Ascending aorta (tissue), 2 donors: ENCODE measurements around the gene ANXA11. TPM values are rescaled to one million over a fixed set of nuclear protein-coding genes. Genes with fewer than 3 reads are reported as not detected.

Experiments
- DNase-seq, 2 donors: peaks; one replicate each; pipeline ENCODE4 v3.0.0-alpha.2; 2019; ENCODE audit warnings: low spot score in 2 of 2
- H3K27ac ChIP-seq, 2 donors: fragments of 200-600 bp; sonication (generic); one replicate each; pipeline ENCODE4 v1.5.1; 2016 to 2017; ENCODE audit warnings: mild to moderate bottlenecking in 1 of 2
- H3K27me3 ChIP-seq: fragments of 200-600 bp; sonication (generic); one replicate; pipeline ENCODE4 v1.5.1; 2017
- H3K36me3 ChIP-seq, 2 donors: fragments of 200-600 bp; sonication (generic); one replicate each; pipeline ENCODE4 v1.5.1; 2016
- H3K4me1 ChIP-seq, 2 donors: fragments of 200-600 bp; sonication (generic); one replicate each; pipeline ENCODE4 v1.5.1; 2016 to 2017; ENCODE audit warnings: mild to moderate bottlenecking in 1 of 2
- H3K4me3 ChIP-seq, 2 donors: fragments of 200-600 bp; sonication (generic); one replicate each; pipeline ENCODE4 v1.5.1; 2016 to 2017; ENCODE audit warnings: mild to moderate bottlenecking in 1 of 2
- H3K9me3 ChIP-seq, 2 donors: fragments of 200-600 bp; sonication (generic); one replicate each; pipeline ENCODE4 v1.5.1; 2016
- intact Hi-C: fragments of 100-400 bp; cut with DNase I; formaldehyde crosslinking; loops from one replicate; pipeline ENCODE4 v1.15.1; 2023
- total RNA-seq: library from RNA; depleted of rRNA; stranded (reverse); fragments of >200 nt; gene quantifications from one replicate; pipeline ENCODE4 v1.1.0, GENCODE V29; 2016
- TF ChIP-seq, protein P1 (sequence below), 3 experiments: fragments of 200-600 bp in 2 of 3; fragments of 450-650 bp in 1 of 3; sonication (generic) in 2 of 3; IDR thresholded peaks; one replicate each; pipeline ENCODE4 v1.5.1; 2016 to 2019; ENCODE audit warnings: antibody characterized with exemption in 3 of 3, mild to moderate bottlenecking in 1 of 3, moderate library complexity in 1 of 3

ANXA11 gene
- total RNA-seq, 1 donor from 2014 or later, result 237 TPM

DNA sequence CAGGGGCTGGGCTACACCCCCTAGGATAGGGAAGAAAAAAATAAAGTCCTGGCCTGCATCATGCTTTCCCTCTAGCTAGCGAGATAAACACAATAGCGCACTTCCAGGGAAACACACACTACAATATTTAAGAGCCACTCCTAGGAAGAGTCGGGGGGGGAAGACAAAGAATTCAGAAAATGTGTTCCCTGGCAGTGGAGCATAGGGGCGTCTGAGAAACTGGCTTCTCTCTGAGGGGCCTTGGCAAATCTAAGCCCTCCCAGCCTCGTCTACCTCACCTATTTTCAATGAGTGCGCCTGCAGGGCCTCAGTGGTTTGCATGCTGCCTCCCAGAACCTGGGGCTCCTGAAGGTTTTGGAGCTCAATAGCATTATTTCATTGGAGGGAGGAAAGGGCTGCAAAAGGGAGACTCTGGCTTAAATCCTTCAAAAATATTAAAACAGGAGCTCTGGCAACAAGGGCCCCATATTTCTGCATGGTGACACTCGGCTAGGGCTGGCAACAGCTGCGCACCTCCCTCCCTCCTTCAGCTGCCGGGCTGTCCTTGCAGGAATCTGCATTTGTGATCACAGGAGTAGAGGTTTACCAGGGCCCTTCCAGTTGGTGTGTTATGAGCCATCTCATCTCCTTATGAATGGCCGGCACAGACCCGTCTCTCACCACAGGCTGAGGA, 10.8 kb downstream of the ANXA11 start:
- Histone ChIP-seq H3K36me3 (peaks cover 0 to 8% of the 10 kb centered on the region in 2 donors), H3K27ac (peak overlapping the region; percentile 48 to 96), H3K27me3 (no peaks in the 10 kb centered on the region), H3K4me1 (peaks cover 0 to 60% of the 10 kb centered on the region in 2 donors), H3K9me3 (no peaks in the 10 kb centered on the region), H3K4me3 (no peak overlapping the region)
- intact Hi-C loops, result no loop called here
- DNase-seq, result no peak
- TF ChIP-seq, protein P1, sequence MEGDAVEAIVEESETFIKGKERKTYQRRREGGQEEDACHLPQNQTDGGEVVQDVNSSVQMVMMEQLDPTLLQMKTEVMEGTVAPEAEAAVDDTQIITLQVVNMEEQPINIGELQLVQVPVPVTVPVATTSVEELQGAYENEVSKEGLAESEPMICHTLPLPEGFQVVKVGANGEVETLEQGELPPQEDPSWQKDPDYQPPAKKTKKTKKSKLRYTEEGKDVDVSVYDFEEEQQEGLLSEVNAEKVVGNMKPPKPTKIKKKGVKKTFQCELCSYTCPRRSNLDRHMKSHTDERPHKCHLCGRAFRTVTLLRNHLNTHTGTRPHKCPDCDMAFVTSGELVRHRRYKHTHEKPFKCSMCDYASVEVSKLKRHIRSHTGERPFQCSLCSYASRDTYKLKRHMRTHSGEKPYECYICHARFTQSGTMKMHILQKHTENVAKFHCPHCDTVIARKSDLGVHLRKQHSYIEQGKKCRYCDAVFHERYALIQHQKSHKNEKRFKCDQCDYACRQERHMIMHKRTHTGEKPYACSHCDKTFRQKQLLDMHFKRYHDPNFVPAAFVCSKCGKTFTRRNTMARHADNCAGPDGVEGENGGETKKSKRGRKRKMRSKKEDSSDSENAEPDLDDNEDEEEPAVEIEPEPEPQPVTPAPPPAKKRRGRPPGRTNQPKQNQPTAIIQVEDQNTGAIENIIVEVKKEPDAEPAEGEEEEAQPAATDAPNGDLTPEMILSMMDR (IDR thresholded peaks at IDR 0.05), result no peak

GRCh38 chr10:80192553-80192952, 12.8 kb downstream of the ANXA11 start:
- H3K27me3 ChIP-seq, result no peaks in the 10 kb centered on the region
- intact Hi-C loops, result no loop called here
- DNase-seq, result no peak
- no peak overlapping the region for H3K27ac ChIP-seq
- TF ChIP-seq, protein P1 (IDR thresholded peaks at IDR 0.05), result no peak
- H3K4me3 ChIP-seq, result no peak overlapping the region
- peaks cover 3 to 49% of the 10 kb centered on the region in 2 donors for H3K4me1 ChIP-seq
- H3K9me3 ChIP-seq, result no peaks in the 10 kb centered on the region
- peaks cover 0 to 8% of the 10 kb centered on the region in 2 donors for H3K36me3 ChIP-seq

GRCh38 chr10:80191589-80192270, 13.6 kb downstream of the ANXA11 start:
- Histone ChIP-seq H3K27ac (no peak overlapping the region), H3K4me3 (no peak overlapping the region), H3K4me1 (peaks cover 3 to 48% of the 10 kb centered on the region in 2 donors), H3K27me3 (no peaks in the 10 kb centered on the region), H3K36me3 (peaks cover 0 to 8% of the 10 kb centered on the region in 2 donors), H3K9me3 (no peaks in the 10 kb centered on the region)
- TF ChIP-seq, protein P1 (IDR thresholded peaks at IDR 0.05), result no peak
- peak in 1 of 2 donors; percentile 59 for DNase-seq
- intact Hi-C loops, result no loop called here

- Histone ChIP-seq H3K4me3 (no peak overlapping the region), H3K4me1 (peaks cover 13 to 38% of the 10 kb centered on the region in 2 donors), H3K36me3 (no peaks in the 10 kb centered on the region), H3K27me3 (no peaks in the 10 kb centered on the region), H3K9me3 (no peaks in the 10 kb centered on the region), H3K27ac (peak overlapping the region; percentile 7 to 26)
- intact Hi-C loops, result no loop called here
- no peak for DNase-seq
- TF ChIP-seq, protein P1 (IDR thresholded peaks at IDR 0.05), result no peak
These were observed 16.6 kb downstream of the ANXA11 start for GRCh38 chr10:80188713-80189112.

DNA sequence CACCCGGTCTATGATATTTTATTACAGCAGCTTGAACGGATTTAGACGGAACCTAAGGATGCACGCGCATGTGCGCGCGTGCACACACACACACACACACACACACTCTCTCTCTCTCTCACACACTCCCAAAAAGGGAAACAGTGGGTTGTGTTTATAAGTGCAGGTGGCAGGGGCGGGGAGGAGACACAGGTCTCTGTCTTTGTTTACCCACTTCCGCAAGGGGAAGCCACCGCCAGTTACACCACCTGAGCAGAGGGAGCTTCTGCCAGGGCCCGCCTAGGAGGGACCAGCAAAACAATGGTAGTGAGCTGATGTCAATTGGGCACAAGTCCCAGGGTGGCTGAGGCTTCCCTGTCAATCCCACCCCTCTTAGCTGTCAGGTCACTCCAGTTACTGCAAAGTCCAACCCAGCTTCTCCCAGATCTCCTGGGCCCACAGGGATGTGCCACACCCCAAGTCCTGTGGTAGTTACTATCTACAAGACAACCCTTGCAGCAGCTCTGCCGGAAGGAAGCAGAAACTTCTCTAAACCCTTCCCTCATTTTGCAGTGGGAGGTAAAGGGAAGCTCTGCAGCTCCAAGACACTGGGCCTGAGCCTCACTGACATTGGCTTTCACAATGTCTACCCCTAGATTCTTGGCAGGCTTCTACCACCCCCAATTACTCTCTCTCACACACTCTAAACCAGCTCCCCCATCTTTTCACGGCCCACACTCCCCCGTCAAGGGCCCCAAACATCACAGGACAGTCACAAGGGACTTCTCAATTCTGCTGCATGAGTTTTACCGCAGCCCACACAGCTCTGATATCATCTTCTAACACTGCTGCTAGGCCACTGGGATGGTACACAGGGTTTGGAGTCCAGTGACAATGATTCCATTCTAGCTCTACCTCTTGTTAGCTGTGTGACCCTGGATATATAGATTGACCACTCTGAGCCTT, 17.6 kb downstream of the ANXA11 start:
- peaks cover 17 to 46% of the 10 kb centered on the region in 2 donors for H3K4me1 ChIP-seq
- no peaks in the 10 kb centered on the region for H3K27me3 ChIP-seq
- H3K4me3 ChIP-seq, result no peak overlapping the region
- TF ChIP-seq, protein P1 (IDR thresholded peaks at IDR 0.05), result no peak
- H3K9me3 ChIP-seq, result no peaks in the 10 kb centered on the region
- intact Hi-C loops, result no loop called here
- no peaks in the 10 kb centered on the region for H3K36me3 ChIP-seq
- H3K27ac ChIP-seq, result peak overlapping the region; percentile 39 to 40
- peak in 1 of 2 donors; percentile 64 for DNase-seq
